Glomerular visceral epithelial cell (primary cell): ENCODE results near the gene GPC5.
A peak's percentile ranks its signal among the peaks of the same experiment; 100 is the strongest.
"Not testable (repeated sequence)": the region's sequence is repeated elsewhere in the genome, so short reads cannot be mapped to it uniquely, and the experiment has no call there.

Experiments used
- DNase-seq: peaks from one replicate; pipeline ENCODE4 v3.0.0-alpha.2; 2016; ENCODE audit errors: extremely low spot score

The GPC5 gene

GRCh38 chr13:91878491-91878890 is 480.1 kb downstream of the GPC5 start:
- no peak for DNase-seq

- no peak for DNase-seq
Observed at GRCh38 chr13:91879360-91879759, 480.9 kb downstream of the GPC5 start.

GRCh38 chr13:91882918-91883317 is 484.5 kb downstream of the GPC5 start:
- DNase-seq, result peak; percentile 39

- no peak for DNase-seq
Observed at GRCh38 chr13:91889641-91890040, 491.2 kb downstream of the GPC5 start.

- no peak for DNase-seq
Observed at GRCh38 chr13:91891141-91891540, 492.7 kb downstream of the GPC5 start.

- DNase-seq, result no peak
Observed at GRCh38 chr13:91893040-91893439, 494.6 kb downstream of the GPC5 start.

- no peak for DNase-seq
Observed at GRCh38 chr13:91894316-91894715, 495.9 kb downstream of the GPC5 start.

- DNase-seq, result no peak
Observed at GRCh38 chr13:91896547-91896946, 498.1 kb downstream of the GPC5 start.

GRCh38 chr13:91898986-91899385 is 500.6 kb downstream of the GPC5 start:
- DNase-seq, result not testable (repeated sequence)

GRCh38 chr13:91902291-91902690 is 503.9 kb downstream of the GPC5 start:
- no peak for DNase-seq

GRCh38 chr13:91904005-91904404 is 505.6 kb downstream of the GPC5 start:
- peak; percentile 34 for DNase-seq

GRCh38 chr13:91904597-91904996 is 506.2 kb downstream of the GPC5 start:
- DNase-seq, result peak; percentile 46

GRCh38 chr13:91907398-91907797 is 509.0 kb downstream of the GPC5 start:
- DNase-seq, result no peak

- DNase-seq, result no peak
Observed at GRCh38 chr13:91909617-91910016, 511.2 kb downstream of the GPC5 start.

- DNase-seq, result no peak
Observed at GRCh38 chr13:91922969-91923592, 524.7 kb downstream of the GPC5 start.

GRCh38 chr13:91930687-91931086 is 532.3 kb downstream of the GPC5 start:
- no peak for DNase-seq

GRCh38 chr13:91934354-91934753 is 535.9 kb downstream of the GPC5 start:
- no peak for DNase-seq

GRCh38 chr13:91946498-91947070 is 548.2 kb downstream of the GPC5 start:
- DNase-seq, result peak; percentile 34

- DNase-seq, result no peak
Observed at GRCh38 chr13:91948736-91949135, 550.3 kb downstream of the GPC5 start.

GRCh38 chr13:91950803-91951202 is 552.4 kb downstream of the GPC5 start:
- DNase-seq, result no peak

- DNase-seq, result no peak
Observed at GRCh38 chr13:91955546-91956355, 557.3 kb downstream of the GPC5 start.

- no peak for DNase-seq
Observed at GRCh38 chr13:91960947-91961346, 562.5 kb downstream of the GPC5 start.

- no peak for DNase-seq
Observed at GRCh38 chr13:91962946-91963345, 564.5 kb downstream of the GPC5 start.
